GM23248 (cell line): ENCODE results near the gene CFTR.

ENCODE experiments used
- EZH2 ChIP-seq: fragments of 200-600 bp; sonication (generic); IDR thresholded peaks from 2 replicates; pipeline ENCODE4 v1.6.1; 2018; ENCODE audit warnings: antibody characterized with exemption, mild to moderate bottlenecking; ENCODE audit not compliant: insufficient read depth, poor library complexity, severe bottlenecking
- EZH2phosphoT487 ChIP-seq: fragments of 200-600 bp; sonication (generic); IDR thresholded peaks from 2 replicates; pipeline ENCODE4 v1.6.1; 2018; ENCODE audit warnings: antibody characterized with exemption, moderate library complexity, mild to moderate bottlenecking, low read depth; ENCODE audit not compliant: insufficient read depth

DNA sequence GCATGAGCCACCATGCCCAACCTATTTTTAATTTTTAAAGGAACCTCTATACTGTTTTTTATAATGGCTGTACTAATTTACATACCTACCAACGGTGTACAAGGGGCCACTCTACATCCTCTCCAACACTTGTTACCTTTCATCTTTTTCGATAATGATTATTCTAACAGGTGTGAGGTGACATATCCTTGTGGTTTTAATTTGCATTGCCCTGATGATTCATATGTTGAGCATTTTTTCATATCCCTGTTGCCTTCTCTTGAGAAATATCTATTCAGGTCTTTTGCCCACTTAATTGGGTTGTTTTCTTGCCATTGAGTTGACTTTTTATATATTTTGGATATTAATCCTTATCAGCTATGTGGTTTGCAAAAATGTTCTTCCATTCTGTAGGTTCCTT, 226.4 kb downstream of the CFTR start:
- TF ChIP-seq EZH2phosphoT487 (no peak), EZH2 (no peak)
